ENCODE results near the gene ARRB1. TPM values are rescaled to one million over a fixed set of nuclear protein-coding genes. Genes with fewer than 3 reads are reported as not detected.
A peak's percentile ranks its signal among the peaks of the same experiment; 100 is the strongest.
"Not testable (repeated sequence)": the region's sequence is repeated elsewhere in the genome, so short reads cannot be mapped to it uniquely, and the experiment has no call there.

Gene ARRB1
- total RNA-seq, 1 donor from 2014 or later = 60.3 TPM

GRCh38 chr11:75373201-75373600, 21.7 kb upstream of the ARRB1 start:
- FAIRE-seq (no peak), DNase-seq (ENCODE audit: low spot score in 2 of 2) (no peak)

DNA sequence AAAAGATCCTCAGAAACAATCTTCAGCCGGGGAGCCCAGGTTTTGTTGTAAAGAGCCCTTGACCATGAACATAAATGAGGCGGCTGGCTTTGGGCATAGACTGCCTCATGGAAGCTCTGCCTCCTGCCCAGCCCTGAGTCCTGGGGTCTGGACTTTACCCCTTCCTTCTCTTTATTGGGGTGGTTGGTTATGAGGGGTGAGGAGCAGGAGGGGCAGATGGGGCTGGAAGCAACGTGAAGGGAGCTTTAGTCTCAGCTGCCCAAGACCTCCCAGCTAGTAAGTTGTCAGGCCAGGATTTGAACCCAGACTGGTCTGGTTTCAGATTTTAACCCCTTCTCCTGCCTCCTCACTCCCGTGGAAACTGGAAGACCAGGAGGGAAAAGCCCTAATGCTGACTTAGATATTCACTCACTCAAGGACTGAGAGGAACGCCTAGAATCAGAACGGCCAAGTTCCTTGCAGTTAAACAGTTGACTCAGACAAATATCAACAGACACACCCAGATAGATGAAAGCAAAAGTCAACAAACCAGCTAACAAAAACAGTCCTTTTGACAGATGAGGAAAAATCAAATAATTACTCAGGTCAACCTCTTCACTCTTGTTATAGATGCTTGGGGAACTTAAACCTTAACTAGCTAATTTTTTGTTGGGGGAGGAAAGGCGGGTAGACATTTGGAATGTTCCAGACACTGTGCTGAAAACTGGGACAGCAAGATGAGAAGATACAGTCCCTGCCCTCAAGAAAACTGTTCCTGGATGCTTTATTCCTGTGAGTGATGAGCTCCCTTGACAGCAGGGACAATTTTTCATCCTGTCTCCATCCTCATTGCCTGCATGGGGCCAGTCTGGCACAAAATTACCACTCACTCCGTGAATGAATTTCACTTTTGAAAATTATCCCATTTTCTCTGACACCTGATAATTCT, 20.8 kb upstream of the ARRB1 start:
- no peak for DNase-seq (ENCODE audit: low spot score in 2 of 2)
- FAIRE-seq = no peak

DNA sequence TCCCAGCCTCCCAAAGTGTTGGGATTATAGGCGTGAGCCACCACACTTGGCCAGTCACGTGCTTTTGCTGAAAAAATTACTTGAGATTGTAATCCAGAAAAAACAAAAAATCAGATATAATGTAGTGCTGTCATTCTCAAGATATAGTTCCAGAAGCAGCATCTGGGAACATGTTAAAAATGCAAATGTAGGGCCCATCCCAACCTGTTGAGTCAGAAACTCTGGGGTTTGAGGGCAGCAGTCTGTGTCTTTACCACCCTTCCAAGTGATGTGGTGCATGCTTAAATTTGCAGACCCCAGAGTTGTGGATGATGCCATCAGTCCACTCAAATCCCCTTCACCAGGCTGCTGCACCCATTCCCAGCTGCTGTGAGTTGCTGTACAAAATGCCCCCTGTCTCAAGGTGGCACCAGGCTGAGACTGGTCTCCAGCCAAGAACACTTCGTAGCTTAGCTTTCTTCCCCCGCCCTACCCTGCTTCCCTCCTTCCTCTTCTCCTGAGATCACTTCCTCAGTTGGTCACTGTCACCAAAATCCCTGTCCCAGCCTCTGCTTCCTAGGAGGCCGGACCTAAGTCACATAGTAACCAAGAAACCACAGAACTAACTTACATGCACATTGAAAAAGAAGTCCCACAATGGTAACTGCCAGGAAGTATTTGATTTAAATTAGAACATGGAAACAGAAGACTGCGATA, 18.2 kb upstream of the ARRB1 start:
- DNase-seq (ENCODE audit: low spot score in 2 of 2) (no peak), FAIRE-seq (no peak)

DNA sequence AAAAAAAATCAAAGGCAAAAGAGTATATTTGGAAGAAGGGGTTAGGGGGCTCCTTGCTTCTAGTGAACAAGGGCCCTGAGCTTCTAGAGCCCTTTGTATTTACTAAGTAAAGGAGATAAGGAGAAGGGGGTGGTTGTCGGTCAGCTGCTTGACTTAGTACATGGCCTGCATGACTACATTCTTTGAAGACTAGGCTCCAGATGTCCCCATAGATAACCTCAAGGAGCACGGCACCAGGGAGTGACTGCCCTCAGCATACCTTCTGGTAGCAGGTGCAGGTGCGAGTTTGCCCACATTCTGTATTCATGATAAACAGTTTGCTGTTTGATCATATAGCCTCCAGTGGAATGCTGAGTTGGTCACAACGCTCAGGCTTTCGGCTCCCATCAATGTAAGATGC, 15.4 kb upstream of the ARRB1 start:
- not testable (repeated sequence) for FAIRE-seq; DNase-seq (ENCODE audit: low spot score in 2 of 2)

DNA sequence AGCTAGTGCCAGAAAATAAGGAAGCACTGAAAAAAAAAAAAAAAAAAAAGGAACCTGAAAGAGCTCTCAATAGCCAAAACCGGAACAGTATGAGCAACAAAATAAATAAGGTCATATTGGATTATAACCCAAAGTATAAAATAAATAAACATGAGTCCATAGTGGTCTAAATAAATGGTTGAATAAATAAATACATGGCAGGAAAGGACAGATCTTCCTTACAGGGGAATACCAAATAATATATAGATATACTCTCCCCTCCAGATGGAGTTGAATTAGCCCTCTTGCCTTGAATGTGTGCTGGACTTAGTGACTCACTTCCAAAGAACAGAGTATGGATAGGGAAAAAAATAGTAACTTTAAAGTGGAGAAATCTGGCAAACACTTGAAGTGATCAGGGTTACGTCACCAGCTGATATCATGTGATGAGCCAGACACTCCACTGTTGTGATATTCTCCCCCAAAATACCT, 14.3 kb upstream of the ARRB1 start:
- no peak for FAIRE-seq

GRCh38 chr11:75362285-75362684, 10.8 kb upstream of the ARRB1 start:
- FAIRE-seq; DNase-seq (ENCODE audit: low spot score in 2 of 2): not testable (repeated sequence)

More for the DNA sequence above, 14.3 kb upstream of the ARRB1 start:
- no peak for DNase-seq (ENCODE audit: low spot score in 2 of 2)

DNA sequence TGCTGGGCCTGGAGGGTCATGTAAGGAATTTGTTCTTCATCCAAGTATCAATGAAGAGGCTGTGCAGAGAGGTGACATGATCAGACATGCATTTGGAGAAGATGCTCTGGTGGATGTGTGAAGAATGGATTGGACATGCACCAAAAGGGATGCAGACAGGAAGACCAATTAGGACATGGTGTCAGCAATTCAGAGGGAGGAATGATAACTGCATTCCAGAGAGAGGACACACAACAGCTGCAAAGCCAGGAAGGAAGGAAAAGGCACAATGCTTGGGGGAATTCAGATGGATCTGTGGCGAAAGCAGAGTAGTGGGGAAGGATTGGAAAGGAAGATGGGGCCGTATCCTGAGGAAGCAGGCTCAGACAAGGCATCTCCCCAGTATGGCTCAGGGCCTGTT, 5.2 kb upstream of the ARRB1 start:
- FAIRE-seq = no peak
- no peak for DNase-seq (ENCODE audit: low spot score in 2 of 2)

- DNase-seq (ENCODE audit: low spot score in 2 of 2) (no peak), FAIRE-seq (no peak)
These were observed 3.6 kb upstream of the ARRB1 start for GRCh38 chr11:75355051-75355450.

DNA sequence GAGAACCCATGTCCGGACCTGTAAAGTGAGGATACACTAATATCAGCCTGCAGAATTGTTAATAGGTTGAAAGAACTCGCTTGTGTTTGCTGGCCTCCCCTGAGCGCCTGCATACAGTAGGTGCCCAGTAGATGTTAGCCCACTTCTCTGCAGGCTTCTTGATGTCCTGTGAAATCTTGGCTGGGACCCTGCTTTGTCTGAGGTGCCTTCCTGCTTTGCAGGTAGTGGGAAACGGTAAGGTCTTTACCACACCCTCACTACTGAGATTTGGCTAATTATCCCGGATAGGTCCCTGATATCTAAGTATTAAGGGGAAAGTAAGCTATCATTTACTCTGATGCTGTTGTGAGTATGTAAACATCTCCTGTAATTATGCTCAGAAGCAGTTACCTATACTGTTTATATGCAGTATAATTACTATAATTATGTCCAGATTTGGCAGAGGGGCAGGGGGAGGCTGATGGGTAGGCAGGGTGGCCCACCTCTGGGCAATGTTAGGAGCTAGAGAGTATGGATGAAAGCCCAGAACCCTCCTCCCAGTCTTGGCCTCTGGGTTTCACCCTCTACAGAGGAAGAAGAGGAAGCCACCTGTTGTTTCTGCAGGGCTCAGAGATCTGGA, 1.2 kb upstream of the ARRB1 start:
- DNase-seq (ENCODE audit: low spot score in 2 of 2) (no peak), FAIRE-seq (no peak)

DNA sequence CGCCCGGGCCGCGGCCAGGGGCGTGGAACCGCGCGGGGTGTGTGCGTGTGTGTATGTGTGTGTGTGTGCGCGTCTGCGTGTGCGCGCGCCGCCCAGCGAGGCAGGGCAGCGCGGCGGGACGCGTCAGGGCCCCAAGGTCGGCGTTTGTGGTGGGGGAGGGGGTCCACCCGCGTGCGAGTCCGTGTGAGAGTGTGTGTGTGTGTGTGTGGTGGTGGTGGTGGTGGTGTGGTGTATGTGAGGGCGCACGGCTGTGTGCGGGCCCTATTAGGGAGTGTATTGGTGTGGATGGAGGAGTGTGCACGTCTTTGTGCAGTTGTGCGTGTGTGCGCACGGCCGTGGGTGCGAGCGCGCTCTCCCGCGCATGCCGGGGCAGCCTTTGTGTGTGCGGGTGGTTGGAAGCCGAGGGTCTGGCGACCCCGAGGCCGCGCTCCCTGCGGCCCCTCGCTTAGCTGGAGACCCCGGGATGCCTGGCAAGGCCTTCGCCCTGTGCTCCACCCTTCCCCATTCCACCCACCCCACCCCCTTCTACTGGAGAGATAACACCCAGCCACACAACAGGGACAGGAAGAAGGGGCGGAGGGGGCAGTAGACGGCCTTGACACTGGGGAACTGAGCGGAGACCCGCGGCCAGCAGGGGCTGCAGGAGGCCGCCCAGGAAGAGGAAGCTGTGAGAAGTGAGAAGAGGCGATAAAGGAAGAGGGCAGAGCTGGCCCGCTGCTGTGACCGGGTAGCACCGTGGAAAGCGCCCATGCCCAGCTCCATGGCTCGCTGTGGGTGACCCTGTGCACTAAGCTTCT, 528 bp upstream of the ARRB1 start:
- DNase-seq (ENCODE audit: low spot score in 2 of 2) (no peak), FAIRE-seq (no peak)

- no peak for FAIRE-seq
- no peak for DNase-seq (ENCODE audit: low spot score in 2 of 2)
These were observed 519 bp downstream of the ARRB1 start for GRCh38 chr11:75350743-75351540.

DNA sequence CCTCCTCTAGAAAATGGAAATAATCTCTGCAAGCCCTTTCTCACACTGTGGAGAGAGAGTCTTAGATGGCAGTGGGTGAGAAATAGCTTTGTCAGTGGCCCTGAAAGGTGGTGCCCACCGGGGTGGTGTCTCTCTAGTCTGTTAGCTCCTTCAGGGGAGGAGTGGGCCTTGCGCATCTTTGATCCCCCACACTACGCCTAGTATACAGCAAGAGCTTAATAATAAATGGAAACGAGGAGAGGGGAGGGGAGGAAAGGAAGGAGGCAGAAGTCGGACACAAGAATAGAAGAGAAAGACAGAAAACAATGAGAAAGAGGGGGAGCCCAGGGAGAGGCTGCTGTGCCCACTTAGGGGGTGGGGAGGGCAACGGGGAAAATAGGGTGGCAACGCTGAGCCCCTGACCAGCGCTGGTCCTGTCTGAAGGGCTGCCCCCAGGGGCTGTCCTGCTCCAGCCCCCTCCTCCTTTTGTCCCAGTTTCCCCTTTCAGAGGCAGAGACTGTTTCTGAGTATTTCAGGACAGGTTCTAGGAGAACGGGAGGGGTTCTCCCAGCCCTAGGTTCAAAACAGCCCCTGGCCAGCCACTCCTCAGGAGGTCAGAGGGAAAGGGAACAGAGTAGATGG, 1.2 kb downstream of the ARRB1 start:
- DNase-seq (ENCODE audit: low spot score in 2 of 2) (no peak), FAIRE-seq (no peak)

- FAIRE-seq (no peak), DNase-seq (ENCODE audit: low spot score in 2 of 2) (no peak)
These were observed 1.8 kb downstream of the ARRB1 start for GRCh38 chr11:75349521-75350116.

DNA sequence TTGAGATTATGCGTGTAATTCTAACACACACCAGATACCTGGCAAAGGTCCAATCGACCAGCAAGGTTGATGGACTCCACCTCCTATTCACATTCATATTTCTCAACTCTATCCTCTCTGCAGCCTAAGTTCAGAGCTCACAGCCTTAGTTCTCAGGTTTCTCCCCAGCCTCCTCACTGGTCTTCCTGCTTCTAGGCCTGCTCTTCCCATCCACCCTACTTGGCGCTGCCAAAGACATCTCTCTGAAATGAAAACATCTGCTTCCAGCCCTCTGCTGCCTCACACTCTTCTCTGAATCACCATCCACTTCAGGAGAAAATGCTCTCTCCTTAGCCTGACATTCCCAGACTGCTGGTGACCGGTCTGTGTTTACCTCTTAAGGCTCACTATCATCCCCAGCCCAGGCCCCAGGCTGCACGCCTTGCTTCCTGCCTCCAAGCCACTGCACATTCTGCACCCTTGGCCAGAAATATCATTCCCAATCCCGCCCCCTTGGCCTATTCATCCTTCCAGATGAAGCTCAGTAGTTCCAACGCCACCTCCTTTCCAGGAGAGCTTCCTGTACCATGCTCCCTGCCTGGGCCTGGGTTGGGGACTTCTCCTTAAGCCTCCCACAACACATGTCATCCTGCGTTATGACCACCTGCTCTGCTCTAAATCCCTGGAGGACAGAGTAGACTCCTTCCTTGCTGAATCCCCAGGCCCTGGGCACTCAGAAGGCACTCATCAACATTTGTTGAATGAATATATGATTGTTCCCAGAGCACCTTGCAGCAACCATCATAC, 3.5 kb downstream of the ARRB1 start:
- FAIRE-seq (no peak), DNase-seq (ENCODE audit: low spot score in 2 of 2) (no peak)

GRCh38 chr11:75346912-75347647, 4.4 kb downstream of the ARRB1 start:
- DNase-seq (ENCODE audit: low spot score in 2 of 2) = no peak
- no peak for FAIRE-seq

GRCh38 chr11:75346296-75346695, 5.2 kb downstream of the ARRB1 start:
- FAIRE-seq = no peak

More at GRCh38 chr11:75346296-75346695, 5.2 kb downstream of the ARRB1 start:
- peak in 1 of 2 donors; percentile 5 for DNase-seq (ENCODE audit: low spot score in 2 of 2)
